Stimulated activated CD8-positive, alpha-beta memory T cell treated with anti-CD3 and anti-CD28 coated beads, Interleukin-12 subunit alpha, Interleukin-12 subunit beta, amount 100 ng/mL, for 4 hours (primary cell): ENCODE measurements around the gene FOXJ3.

Experiments
- DNase-seq: peaks from one replicate; pipeline ENCODE4 v3.0.0-alpha.2; 2020; ENCODE audit warnings: low read depth

Gene FOXJ3

GRCh38 chr1:42167611-42168390, 167.2 kb downstream of the FOXJ3 start:
- no peak for DNase-seq

DNA sequence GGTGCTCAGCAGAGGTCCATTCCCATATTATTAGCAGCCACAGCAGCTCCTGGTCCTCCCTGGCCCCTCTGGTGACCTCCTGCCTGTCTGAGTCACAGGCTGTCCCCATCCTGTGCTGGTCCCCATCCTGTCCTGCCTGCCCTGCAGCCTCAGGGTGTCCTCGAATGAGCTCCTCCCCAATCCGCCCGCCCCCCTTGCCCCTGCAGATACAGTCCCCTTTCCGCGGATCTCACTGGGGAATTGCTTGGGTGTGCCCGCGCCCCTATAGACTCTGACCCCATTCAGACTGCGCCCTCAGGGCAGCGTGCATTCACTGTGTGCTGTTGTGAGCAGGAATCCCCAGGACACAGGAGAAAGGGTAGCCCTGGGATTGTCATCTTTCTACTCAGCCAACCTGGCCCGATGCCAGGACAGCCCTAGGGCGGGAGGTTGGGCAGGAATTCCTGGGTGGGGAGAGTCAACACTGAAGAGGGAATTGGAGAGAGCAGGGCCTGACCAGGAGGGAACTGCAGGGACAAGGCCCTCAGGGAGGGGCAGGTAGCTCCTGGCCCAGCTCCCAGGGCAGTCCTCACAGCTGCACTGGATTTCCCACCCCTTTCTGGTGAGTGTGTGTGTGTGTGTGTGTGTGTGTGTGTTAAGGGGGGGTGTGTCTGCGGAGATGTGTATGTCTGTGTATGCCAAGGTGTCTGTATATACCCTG, 169.4 kb downstream of the FOXJ3 start:
- DNase-seq, result no peak

DNA sequence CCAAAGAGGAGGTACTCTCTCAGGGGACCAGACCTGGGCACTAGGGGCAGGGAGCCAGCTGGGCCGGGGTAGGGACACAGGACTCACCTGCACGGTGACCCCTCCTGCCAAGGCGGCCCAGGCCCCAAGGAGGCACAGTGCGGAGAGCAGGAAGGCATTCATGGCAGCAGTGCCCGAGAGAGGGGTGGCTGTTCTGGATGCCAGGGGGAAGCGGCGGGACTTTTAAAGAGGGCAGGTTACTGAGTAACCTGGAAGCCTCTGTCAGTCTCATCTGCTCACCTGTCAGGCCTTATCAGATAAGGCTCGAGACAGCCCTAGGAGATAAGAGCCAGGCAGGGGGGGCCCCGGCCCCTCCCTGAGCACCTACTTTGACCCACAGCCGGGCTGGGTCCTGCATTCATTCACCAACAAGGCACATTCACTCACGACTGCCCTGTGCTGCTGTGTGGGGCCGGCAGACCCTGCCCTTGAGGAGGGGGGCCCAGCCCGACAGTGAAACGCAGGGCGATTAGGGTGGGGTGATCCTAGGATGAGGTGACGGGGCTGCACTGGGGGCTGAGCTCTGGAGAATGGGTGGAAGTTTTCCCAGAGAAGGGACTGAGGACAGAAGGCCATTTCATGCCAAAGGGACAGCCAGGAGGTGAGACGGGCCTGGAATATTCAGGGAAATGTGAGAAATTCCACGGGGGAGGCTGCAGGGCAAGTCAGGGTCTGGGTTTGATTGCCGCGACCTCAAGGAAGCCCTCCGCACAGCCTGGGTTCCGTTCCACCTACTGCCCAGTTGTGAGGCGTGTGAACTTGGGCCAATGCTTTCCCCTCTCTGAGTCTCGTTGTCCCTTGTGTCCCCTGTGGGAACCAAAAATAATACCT, 170.2 kb downstream of the FOXJ3 start, which contains the start of gene GUCA2A:
Gene GUCA2A, minus strand, starts transcription at position 195 of the 870 bp plus-strand sequence. Its CDS starts 33 bp downstream, at position 162.
- DNase-seq, result no peak

DNA sequence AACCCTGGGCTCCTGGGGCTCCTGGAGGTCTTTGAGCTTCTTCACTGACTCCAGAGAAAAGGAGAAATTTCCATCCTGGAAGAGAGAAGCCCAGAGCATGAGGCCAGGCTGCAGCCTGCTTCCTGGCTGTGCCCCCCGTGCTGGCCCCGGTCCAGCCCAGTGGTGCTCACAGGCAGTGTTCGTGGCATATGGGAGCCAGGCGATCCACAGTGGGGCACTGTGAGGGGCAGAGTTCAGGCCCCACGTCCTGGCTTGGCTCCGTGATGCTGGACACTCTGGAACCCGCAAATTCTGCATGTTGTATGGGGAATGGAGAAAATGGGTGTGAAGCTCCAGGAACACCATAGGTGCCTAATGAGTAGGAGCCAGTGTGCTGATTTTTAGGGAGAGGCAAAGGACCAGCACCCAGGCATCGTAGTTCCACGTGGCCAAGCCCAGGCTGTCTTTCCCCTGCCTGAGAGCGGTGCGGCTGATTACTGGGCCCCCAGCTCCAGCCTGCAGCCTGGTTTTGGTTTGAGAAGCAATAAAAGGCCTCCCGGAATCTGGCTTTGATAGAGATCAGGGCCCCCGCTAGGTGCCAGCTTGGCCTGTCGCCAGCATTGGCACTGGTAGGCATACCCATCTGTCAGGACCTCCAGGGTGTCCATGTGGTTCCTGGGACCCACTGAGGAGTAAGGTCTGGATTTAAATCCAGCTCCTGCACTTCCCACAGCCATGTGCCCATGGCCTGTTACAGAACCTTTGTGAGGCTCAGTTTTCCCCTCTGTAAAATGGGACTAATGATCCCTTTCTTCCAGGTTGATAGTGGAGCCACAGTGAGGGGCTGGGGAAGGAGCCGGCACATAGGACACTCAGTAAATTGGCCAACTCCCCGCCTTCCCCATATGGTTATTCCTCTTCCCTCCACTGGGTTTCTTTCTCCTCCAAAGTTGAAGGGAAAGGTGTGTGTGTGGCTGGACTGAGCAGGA, 171.2 kb downstream of the FOXJ3 start:
- no peak for DNase-seq

DNA sequence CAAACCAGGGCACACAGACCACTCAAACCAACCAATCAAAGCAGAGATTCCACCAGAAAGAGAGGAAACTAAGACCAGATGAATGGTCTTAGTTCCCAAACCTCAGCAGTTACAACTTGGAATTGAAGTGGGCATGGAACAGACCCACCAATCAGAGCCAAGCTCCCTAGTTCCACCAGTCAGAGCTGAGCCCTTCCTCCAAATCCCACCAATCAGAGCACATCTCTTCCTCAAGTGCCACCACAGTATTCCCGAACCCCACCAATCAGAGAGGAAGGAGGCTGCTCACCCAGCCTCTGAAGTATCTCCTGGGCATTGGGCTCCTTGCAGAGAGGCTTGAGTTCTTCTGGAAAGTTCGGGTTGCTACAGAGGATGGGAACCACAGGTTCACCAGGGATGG, 171.9 kb downstream of the FOXJ3 start:
- DNase-seq, result no peak

DNA sequence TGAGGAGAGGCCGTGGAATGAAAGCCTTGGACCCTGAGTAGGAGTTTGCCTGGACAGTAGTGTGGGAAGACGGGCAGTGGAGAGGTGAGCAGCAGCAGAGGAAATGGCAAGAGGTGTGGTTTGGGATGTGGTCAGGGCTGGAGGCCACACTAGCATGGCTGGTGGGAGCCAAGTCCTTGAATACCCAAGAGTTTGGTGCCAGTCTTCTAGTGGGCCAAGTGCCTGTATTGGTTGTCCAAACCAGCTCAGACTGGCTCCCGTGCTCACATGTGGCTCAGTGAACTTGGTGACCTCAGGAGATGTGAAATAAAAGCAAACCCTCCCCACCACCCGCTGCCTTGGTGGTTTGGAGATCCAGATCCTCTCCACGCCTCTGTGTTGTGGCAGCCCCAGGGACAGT, 172.9 kb downstream of the FOXJ3 start:
- no peak for DNase-seq

- no peak for DNase-seq
Measured at GRCh38 chr1:42158189-42158588, 176.8 kb downstream of the FOXJ3 start.

DNA sequence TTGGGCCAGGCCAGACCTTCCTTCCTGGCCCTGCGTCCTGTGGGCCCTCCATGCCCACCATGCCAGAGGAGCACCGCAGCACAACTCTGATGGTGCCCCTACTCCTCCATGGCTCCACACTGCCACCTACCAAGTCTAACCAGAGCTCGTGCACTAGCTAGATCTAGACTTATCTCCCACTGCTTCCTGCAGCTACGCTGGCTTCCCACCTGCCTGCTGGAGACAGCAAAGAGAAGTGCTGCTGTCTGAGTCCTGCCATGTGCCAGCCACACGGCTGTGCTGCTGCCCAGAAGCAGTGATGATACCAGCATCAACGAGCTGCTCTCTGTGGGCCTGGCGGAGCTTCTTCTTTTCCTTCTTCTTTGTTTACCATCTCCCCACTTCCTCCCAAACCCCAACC, 177.4 kb downstream of the FOXJ3 start:
- DNase-seq, result no peak

DNA sequence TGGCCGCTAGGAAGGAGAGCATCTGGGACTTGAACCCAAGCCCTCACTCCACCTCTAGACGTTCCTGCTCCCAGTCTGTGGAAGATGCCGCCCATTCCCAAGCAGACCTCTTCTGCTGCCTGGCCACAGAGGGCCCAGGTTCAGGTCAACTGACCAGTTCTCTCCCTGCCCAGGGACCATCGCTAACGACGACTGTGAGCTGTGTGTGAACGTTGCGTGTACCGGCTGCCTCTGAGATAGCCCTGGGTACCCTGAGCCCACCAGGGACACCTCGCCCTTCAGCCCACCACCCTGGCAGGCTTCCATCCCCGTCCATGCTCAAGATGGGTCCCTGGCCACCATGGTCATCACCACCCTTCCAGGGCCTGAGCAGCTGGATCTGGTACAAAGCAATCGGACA, 179.7 kb downstream of the FOXJ3 start:
- no peak for DNase-seq

- DNase-seq, result no peak
Measured at GRCh38 chr1:42154685-42155084, 180.3 kb downstream of the FOXJ3 start.

DNA sequence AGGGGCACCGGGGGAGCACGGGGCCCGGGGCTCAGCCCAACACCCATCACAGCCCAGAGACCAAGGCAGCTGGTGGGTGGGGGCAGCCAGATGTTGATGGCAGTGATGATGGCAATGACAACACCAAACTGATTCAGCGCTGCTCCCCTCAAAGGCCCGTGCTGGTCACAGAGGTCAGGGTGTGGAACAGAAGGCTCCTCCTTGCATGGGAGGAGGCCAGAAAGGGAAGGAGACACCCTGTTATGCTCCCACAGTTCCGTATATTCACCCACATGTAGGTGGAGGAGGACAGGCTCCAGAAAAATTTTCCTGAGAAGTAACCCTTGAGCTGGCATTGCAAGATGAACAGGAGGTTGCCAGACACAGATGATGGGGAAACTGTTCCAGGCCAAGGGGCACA, 181.4 kb downstream of the FOXJ3 start:
- DNase-seq, result no peak

DNA sequence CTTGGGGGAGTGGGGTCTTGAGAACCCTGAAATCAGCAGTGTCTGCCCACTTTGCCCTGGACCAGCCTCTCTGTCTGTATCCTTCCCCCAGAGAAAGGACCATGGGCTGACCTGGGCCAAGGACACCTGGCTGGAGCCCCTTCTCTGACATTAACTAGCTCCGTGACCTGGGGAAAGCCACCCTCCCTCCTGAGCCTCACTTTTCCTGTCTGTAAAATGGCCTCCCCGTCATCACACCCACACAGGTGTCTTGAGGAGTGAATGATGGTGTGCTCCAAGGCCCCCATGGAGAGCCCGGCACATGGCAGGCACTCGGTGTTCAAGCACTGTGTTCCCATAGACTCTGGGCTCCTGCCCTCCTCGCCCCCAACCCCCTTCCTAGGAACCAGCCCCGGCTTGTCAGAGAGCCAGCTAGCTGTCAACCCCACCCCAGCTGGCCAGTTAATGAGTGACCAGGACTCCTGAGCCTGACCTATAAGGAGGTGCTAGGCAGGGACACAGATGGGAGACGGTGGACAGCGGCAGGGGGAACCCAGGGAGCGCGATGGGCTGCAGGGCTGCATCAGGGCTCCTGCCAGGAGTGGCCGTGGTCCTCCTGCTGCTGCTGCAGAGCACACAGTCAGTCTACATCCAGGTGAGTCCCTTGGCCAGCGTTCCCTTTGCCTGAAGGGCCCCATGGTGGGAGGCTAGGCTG, 182.0 kb downstream of the FOXJ3 start, which contains the start of gene GUCA2B:
Gene GUCA2B, plus strand, starts transcription at position 504 of the 694 bp plus-strand sequence. Its CDS starts 41 bp downstream, at position 545.
- DNase-seq, result no peak

GRCh38 chr1:42152119-42152518, 182.9 kb downstream of the FOXJ3 start:
- no peak for DNase-seq

- DNase-seq, result no peak
Measured at GRCh38 chr1:42150651-42151050, 184.4 kb downstream of the FOXJ3 start.

DNA sequence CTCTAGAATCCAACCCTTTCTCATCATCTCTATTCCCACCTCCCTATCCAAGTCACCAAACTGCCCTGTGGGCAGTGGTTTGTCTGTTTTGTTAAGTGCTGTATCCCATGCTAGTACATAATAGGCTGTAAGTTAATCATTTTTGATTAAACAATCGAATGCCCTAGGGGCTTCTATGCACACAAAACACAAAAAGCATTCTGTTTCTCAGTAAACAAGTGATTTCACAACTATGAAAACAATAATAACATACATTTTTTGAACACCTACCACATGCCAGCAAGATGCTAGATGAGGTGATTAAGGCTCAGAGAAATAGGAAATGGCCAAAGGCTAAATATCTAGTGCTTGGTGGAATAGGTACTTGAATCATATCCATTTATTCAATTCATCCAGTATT, 186.9 kb downstream of the FOXJ3 start:
- no peak for DNase-seq

GRCh38 chr1:42146626-42147320, 188.3 kb downstream of the FOXJ3 start:
- peak; percentile 27 for DNase-seq

- DNase-seq, result no peak
Measured at GRCh38 chr1:42145764-42146625, 189.0 kb downstream of the FOXJ3 start.

DNA sequence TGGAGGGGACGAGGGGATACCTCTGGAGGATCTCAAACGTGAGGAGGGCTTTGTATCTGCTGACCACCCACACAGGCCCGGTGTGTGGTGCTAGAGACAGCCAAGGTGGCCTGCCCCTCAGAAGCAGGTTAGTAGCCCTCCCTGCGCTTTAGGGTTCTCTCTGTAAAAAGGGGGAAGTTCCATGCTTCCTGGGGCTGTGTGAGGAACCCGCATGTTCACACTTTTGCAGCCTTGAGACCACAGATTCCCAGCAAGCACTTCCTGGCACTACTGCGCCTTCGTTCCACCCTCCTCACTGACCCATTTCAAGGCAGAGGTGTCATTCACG, 189.7 kb downstream of the FOXJ3 start:
- DNase-seq, result no peak

- no peak for DNase-seq
Measured at GRCh38 chr1:42144711-42145388, 190.2 kb downstream of the FOXJ3 start.
